HG03039 (cell line): ENCODE data around the gene GPR142.

Experiments used
- ATAC-seq: cut with Tn5 transposase; IDR thresholded peaks from one replicate; pipeline ENCODE4 v1.9.1; 2021; ENCODE audit warnings: mild to moderate bottlenecking, moderate library complexity; ENCODE audit not compliant: unreplicated experiment

GPR142 gene

DNA sequence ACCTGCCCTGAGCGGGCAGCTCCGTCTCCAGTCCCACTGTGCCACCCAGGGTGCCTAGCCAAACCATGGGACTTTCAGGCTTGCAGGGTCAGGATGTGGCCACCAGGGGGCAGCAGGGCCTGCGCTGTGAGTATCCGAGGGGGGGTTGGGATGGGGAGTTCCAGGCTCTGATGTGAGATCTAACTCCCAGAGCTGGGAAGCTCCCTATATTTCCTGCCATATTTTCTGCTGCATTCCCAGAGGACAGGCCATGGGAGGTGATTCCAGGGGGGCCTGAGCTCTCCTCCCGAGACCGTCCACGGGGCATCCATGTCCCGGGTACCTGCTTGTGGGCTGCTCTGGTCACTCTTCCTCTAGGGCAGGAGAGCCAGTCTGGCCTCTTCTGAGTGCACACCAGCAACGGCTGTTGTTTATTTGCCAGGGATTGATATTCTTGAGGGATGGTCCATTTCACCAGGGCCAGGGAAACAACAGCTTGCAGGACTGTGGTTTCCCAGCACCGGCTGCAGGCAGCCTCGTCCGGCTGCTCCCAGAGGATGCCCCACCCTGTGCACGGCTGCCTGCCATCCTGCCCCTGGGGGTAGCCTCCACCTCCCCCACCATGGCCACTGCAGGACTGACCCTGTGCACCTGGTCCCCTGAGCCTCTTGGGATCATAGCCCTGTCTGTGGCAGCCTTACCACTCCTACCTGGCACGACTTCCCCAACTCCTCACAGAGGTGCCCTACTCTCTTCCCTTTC lies 1.2 kb downstream of the GPR142 start:
- ATAC-seq: no peak

DNA sequence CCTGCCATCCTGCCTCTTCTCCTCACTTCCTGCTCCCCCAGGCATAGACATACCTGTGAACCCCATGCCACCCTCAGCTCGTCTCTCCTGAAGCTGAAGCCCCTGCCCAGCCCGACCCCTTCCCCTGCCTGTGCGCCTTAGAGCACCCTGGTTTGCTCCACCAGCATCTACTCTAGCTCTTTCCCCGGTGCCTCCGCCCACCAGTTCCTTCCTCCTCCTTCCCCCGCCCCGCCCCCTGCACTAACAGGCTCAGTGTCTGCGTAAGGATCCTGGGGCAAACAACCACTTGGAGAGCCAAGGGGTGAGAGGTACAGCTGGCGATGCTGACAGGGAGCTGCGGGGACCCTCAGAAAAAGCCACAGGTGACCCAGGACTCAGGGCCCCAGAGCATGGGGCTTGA lies 1.9 kb downstream of the GPR142 start:
- ATAC-seq: no peak

GRCh38 chr17:74369665-74370490 lies 2.6 kb downstream of the GPR142 start:
- no peak for ATAC-seq

- no peak for ATAC-seq
Observed at GRCh38 chr17:74371653-74372147, 4.4 kb downstream of the GPR142 start.

DNA sequence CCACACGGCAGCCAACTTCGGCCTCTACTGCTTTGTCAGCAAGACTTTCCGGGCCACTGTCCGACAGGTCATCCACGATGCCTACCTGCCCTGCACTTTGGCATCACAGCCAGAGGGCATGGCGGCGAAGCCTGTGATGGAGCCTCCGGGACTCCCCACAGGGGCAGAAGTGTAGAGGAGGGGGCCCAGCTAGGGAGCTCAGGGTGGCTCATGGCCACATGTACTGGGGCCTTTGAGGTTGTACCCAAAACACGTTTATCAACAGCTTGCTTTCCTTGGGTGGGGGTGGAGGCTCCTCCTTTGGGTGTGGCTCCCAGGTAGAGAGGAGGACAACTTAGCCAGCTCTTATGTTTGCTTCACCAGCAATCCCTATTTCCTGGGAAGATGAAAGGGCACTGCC lies 5.1 kb downstream of the GPR142 start:
- ATAC-seq: no peak

DNA sequence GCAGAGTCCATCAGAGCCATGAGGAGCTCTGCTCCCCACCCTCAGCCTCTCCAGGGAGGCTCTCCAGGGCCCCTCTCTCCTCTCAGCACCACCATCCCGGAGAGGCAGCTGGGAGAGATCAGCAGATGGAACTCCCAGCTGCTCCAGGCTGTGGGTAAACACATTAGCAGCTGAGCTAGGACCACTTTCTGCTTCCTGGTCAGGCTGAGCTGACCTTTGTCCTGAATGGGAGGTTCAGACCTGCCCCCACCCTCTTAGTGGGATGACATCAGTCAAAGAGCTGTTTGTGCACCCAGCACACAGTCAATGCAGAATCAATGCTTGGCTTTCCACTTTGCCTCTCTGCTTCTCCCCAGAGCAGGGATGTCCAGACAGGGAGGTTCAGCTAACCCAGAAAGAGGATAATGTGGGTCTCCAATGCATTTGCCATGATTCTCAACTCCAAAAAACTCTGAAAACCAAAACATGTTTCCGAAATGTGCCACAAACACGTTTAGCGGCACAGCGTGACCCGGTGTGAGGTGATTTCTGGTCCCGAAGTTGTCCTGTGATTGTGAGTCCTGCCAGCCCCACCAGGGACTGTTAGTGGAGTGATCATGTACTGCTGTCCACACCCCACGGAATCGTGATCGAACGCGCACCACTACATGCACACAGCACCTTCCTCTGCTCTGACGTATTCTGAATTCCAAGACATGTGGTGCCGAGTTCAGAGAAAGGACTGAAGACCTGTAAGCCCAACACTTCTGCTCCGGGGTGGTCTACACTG lies 6.7 kb downstream of the GPR142 start:
- no peak for ATAC-seq

DNA sequence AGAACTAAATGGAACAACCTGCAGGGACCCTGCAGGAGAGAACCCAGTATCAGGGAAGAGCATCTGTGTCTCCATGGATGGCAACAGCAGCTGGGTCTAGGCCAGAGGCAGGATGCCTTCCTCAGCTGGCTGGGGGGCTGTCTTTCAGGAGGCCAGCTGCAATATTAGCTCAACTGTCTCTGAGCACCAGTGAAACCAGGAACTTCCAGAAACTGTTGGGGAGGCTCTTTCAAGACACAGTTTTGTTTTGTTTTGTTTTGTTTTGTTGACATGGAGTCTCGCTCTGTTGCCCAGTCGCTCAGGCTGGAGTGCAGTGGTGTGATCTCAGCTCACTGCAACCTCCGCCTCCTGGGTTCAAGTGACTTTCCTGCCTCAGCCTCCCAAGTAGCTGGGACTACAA lies 7.6 kb downstream of the GPR142 start:
- ATAC-seq: no peak

DNA sequence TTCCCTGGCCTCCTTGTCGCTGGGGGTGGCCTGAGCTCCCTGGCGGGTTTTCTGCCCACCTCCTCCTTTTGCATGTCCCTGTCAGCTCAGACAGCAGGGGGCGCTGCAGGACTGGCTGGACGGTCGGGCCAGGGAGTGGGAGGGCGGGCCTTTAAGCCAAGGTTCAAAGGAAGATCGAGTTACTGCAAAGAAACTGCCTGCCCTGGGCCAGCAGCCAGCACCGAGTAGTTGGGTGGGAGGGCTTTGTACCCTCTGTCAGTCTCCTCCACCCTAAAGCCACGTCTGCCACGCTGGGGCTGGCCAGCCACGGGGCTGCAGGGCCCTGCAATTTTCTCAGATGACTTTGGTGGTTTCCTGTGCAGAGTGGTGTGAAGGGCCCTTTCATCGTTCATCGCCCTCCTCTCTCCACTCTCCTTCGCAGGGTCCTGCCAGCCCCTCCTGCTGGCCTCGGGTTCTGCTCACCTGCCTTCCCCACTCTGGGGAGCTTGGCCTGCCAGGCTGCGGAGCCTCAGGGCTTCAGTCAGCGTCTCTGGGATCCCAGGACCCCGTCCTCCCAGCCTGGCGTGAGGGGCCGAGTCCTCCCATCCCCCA lies 12.3 kb downstream of the GPR142 start:
- no peak for ATAC-seq

DNA sequence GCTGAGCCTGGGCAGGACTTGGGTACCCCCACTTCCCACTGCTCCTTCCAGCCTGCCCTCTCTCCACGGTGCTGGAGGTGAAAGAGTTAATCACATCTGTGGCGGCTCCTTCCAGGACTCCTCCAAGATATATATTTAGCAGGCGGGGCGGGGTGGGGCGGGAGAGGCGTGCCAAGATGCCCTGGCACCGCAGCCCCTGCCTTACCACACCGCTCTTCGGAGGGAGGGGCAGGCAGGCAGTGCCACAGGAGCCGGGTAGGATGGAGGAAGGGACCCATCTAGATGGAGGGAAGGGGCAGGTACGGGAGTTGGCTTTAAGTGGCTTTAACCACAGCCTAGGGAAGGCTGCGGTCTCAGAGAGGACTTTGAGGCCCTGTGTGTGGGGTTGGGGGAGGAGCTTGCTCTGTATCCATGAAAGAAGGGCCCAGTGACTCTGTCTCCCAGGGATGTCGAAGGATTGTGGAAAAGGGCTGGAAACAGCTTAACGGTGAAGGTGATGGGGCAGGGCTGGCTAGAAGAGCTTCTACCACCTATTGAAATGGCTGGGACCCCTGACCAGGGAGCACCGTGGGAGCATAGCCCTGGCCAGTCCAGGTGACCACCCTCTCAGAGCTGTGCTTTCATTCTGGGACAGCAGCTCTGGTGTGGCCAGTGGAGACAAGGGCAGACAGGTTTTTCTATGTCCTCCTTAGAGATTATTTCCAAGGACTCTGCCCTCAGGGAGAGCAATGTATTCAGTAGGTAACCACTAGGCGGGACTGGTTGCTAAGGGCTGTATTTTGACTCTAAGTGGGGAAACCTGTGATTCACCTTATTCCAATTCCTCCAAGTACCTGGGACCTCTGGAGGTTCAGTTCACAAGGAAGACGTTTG lies 13.0 kb downstream of the GPR142 start:
- no peak for ATAC-seq

GRCh38 chr17:74380959-74381808 lies 13.9 kb downstream of the GPR142 start:
- ATAC-seq: no peak

DNA sequence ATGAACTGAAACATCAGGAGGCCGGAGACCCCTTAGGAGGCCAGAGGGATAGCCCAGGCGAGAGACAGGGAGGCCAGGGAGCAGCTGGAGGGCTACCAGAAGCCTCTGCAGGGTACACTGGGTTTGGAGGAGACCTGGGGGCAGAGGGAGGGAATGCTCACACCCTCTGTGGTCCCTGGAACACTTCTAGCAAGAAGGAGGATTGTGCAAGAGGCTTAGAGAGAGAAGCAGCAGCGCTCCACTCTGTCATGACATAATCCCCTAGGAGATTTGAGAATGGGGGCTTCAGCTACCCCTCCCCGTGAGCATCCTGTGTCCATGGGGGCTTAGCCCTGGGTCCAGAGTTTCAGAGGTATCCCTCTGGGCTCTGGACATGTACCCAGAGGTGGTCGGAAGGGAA lies 15.8 kb downstream of the GPR142 start:
- no peak for ATAC-seq

- no peak for ATAC-seq
Observed at GRCh38 chr17:74385201-74385600, 17.9 kb downstream of the GPR142 start.

DNA sequence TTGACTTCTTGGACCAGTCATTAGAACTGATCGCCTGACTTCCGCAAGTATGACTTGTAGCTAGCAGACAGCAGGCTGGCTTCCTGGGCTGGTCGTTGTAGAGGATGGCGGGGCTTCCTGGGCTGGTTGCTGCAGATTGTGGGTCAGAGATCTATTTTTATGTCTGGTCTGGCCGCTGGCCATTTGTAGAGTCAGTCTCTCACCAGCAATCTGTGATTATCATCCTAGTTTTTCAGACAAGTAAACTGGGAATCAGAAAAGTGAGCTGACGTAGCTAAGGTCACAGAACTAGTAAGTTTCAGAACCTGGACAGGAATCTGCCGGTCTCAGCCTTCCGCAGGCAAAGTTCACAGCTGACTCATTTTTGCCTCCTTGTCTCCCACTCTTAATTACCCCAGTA lies 19.1 kb downstream of the GPR142 start:
- no peak for ATAC-seq

DNA sequence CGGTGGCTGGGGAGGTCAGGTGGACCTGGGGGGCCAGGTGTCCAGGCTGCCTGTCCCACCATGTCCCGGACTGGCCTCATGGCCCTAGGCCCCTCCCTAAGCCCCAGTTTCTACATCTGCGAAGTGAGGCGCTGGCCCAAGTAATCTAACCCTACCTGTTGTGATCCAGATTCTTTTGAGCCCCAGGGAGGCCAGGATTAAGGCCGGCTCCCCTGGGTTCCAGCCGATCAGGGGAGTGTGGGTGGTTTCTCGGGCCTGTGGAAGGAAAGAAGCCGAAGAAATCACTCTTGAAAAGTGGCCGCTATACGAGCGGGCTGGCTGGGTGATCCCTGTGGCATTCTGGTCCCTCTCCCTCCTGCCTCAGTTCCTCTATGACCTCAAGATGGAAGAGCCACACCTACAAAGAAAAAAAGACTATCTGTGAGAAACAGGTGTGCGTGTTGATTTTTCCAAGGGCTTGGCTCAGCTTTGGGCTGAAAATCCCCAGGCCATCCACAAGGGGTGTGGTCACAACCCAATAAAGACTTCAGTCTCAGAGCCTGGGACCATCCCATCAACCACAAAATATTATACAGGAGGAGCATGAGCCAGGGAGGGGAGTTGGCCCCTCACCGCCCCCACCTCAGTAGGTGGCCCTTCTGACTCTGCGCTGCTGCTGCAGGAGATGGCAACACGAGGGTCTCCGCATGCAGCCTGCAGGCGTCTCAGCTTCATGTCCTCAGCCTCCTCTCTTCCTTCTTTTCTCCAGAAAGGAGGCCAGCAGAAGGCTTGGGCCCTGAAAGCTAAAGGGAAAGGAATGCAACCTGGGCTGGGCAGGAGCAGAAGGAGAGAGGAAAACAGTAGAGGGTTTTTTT lies 20.3 kb downstream of the GPR142 start:
- ATAC-seq: no peak

- ATAC-seq: no peak
Observed at GRCh38 chr17:74389084-74389753, 21.9 kb downstream of the GPR142 start.

DNA sequence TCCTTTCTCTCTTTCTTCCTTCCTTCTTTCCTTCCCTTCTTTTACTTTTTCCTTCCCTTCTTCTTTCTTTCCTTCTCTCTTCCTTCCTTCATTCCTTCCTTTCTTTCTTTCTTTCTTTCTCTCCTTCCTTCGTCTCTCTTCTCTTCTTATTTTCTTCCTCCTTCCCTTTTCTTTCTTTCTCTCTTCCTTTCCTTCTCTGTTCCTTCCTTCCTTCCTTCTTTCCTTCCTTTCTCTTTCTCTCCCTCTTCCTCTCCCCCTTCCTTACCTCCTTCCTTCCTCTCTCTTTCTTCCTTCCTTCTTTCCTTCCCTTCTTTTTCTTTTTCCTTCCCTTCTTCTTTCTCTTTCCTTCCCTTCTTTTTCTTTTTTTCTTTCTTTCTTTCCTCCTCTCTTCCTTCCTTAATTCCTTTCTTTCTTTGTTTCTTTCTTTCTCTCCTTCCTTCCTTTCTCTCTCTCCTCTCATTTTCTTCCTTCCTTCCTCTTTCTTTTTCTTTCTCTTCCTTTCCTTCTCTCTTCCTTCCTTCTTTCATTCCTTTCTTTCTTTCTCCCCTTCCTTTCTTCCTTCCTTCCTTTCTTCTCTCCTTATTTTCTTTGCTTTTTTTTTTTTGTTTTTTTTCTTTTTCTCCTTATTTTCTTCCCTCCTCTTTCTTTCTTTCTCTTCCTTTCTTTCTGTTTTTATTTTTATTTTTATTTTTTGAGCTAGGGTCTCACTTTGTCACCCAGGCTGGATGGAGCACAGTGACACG lies 22.8 kb downstream of the GPR142 start:
- ATAC-seq: no peak
